WI38 (cell line): ENCODE results near the gene FRS3.
"Not testable (repeated sequence)": the region's sequence is repeated elsewhere in the genome, so short reads cannot be mapped to it uniquely, and the experiment has no call there.

Experiments used
- H3K4me3 ChIP-seq: 2 replicates; pipeline ENCODE4 v1.5.1; 2011; ENCODE audit warnings: low read depth, mild to moderate bottlenecking, control low read depth, low read length
- TF ChIP-seq, protein P1 (sequence below): IDR thresholded peaks from 2 replicates; pipeline ENCODE4 v1.5.1; 2012; ENCODE audit warnings: low read depth, mild to moderate bottlenecking, control low read depth, low read length

Gene FRS3

GRCh38 chr6:41768545-41769308 lies 11.0 kb downstream of the FRS3 start:
- no peak overlapping the region for H3K4me3 ChIP-seq
- TF ChIP-seq, protein P1, sequence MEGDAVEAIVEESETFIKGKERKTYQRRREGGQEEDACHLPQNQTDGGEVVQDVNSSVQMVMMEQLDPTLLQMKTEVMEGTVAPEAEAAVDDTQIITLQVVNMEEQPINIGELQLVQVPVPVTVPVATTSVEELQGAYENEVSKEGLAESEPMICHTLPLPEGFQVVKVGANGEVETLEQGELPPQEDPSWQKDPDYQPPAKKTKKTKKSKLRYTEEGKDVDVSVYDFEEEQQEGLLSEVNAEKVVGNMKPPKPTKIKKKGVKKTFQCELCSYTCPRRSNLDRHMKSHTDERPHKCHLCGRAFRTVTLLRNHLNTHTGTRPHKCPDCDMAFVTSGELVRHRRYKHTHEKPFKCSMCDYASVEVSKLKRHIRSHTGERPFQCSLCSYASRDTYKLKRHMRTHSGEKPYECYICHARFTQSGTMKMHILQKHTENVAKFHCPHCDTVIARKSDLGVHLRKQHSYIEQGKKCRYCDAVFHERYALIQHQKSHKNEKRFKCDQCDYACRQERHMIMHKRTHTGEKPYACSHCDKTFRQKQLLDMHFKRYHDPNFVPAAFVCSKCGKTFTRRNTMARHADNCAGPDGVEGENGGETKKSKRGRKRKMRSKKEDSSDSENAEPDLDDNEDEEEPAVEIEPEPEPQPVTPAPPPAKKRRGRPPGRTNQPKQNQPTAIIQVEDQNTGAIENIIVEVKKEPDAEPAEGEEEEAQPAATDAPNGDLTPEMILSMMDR, result no peak

- TF ChIP-seq, protein P1, result no peak
Measured at GRCh38 chr6:41767112-41767833, 12.4 kb downstream of the FRS3 start.

GRCh38 chr6:41766043-41766664 lies 13.5 kb downstream of the FRS3 start:
- not testable (repeated sequence) for H3K4me3 ChIP-seq

More at GRCh38 chr6:41767112-41767833, 12.4 kb downstream of the FRS3 start:
- H3K4me3 ChIP-seq, result no peak overlapping the region

GRCh38 chr6:41763470-41763869 lies 16.2 kb downstream of the FRS3 start:
- H3K4me3 ChIP-seq, result no peak overlapping the region
- TF ChIP-seq, protein P1, result no peak

DNA sequence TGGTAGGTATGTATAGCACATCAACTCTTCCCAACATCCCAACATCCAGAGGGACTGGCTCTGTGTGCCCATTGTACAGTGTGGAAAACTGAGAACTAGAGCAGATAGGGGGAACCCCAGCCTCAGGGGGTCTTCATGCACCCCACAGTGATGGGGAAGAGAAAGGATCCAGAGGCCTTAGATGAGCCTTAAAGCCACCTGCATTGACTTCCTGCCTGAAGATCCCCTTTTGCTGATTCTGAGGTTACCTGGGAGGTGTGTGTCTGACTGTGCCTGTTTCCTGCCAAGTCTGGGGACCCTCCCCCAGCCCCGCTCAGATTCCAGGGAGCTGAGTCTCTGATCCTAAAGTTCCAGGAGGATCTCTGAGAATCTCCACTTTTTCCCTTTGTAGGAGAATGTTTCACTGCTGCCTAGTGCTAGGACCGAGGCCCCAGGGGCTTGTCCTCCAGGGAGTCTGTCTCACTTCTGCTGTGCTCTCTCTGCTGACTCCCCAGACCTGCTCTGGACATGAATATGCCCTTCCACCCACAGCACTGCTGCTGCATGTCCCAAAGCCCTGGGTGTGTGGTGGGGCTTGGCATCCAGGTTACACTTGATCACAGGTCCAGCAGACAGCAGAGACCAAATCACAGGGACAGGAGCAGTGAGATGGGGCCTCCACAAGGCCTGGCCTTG lies 19.7 kb downstream of the FRS3 start:
- TF ChIP-seq, protein P1, result no peak

GRCh38 chr6:41759106-41759904 lies 20.4 kb downstream of the FRS3 start:
- TF ChIP-seq, protein P1, result no peak
- H3K4me3 ChIP-seq, result no peak overlapping the region

More for the DNA sequence above, 19.7 kb downstream of the FRS3 start:
- no peak overlapping the region for H3K4me3 ChIP-seq

- H3K4me3 ChIP-seq, result no peak overlapping the region
- TF ChIP-seq, protein P1, result no peak
Measured at GRCh38 chr6:41758641-41759035, 21.1 kb downstream of the FRS3 start.
